K562 (cell line): Measurements from ENCODE around the gene CYFIP2. TPM values are rescaled to one million over a fixed set of nuclear protein-coding genes. Genes with fewer than 3 reads are reported as not detected.

Experiments
- ATAC-seq: fragments of 200-7000 bp; cut with Tn5 transposase; 3 replicates; pipeline ENCODE4 v1.9.1; 2020; ENCODE audit warnings: moderate library complexity
- BruUV-seq: library from RNA; stranded (reverse); fragments of 400-500 nt; replicated peaks from 2 replicates; lab custom pipeline; 2021; lab: Mats Ljungman, UMichigan
- CTCF ChIA-PET: fragments of 300-600 bp; formaldehyde crosslinking; extraction: SDS; loops from one replicate; lab custom pipeline; 2021; ENCODE audit warnings: low intra/inter-chr PET ratio; lab: Yijun Ruan, JAX
- POLR2A ChIA-PET: fragments of 300-600, 350-650 bp; sonication (Branson Sonifier 250); formaldehyde crosslinking; extraction: SDS; loops from one replicate; lab custom pipeline; 2021; ENCODE audit warnings: antibody characterized with exemption, inconsistent platforms; lab: Yijun Ruan, JAX
- DNase-seq, 4 experiments: peaks; one replicate each; pipeline versions ENCODE4 v3.0.0 to v3.0.0-alpha.2; 2011 to 2018; ENCODE audit warnings: low spot score in 3 of 4, mixed read lengths in 3 of 4; ENCODE audit errors: extremely low read depth in 1 of 4
- FAIRE-seq: peaks from 2 replicates; lab custom pipeline; 2011; peaks lifted over from hg19 to GRCh38; lab: Jason Lieb, UNC
- H2AFZ ChIP-seq: 2 replicates; pipeline ENCODE4 v1.6.0; 2011; ENCODE audit warnings: low read depth, low read length, control low read depth, inconsistent platforms
- H3K27ac ChIP-seq: fragments of 200-600 bp; 3 replicates; pipeline ENCODE4 v1.8.0; 2011; ENCODE audit warnings: low read depth, mild to moderate bottlenecking, control low read depth, inconsistent platforms, low read length, moderate library complexity, mixed read lengths; ENCODE audit errors: extremely low read depth
- H3K27me3 ChIP-seq, 2 experiments: fragments of 300-600 bp in 1 of 2; 2 replicates in 1 of 2; 3 replicates in 1 of 2; pipeline versions ENCODE4 v1.6.0 to v1.8.0; 2011; ENCODE audit warnings: inconsistent platforms in 2 of 2, low read length in 2 of 2, mild to moderate bottlenecking in 1 of 2, mixed read lengths in 1 of 2, moderate library complexity in 1 of 2; ENCODE audit not compliant: control insufficient read depth in 2 of 2, insufficient read depth in 2 of 2
- H3K36me3 ChIP-seq: fragments of 300-600 bp; 3 replicates; pipeline ENCODE4 v1.8.0; 2011; ENCODE audit warnings: mild to moderate bottlenecking, low read length, inconsistent platforms; ENCODE audit not compliant: control insufficient read depth, insufficient read depth
- H3K4me1 ChIP-seq, 2 experiments: fragments of 200-600 bp in 1 of 2; replicated peaks in 1 of 2; 2 replicates in 1 of 2; 3 replicates in 1 of 2; pipeline versions ENCODE4 v1.5.1 to v1.8.0; 2011; ENCODE audit warnings: inconsistent platforms in 2 of 2, low read length in 2 of 2, mild to moderate bottlenecking in 1 of 2, mixed read lengths in 1 of 2, moderate library complexity in 1 of 2; ENCODE audit not compliant: control insufficient read depth in 2 of 2, insufficient read depth in 2 of 2
- H3K4me2 ChIP-seq: 2 replicates; pipeline ENCODE4 v1.6.1; 2011; ENCODE audit warnings: low read length, control low read depth, inconsistent platforms, mixed read lengths; ENCODE audit not compliant: insufficient read depth
- H3K4me3 ChIP-seq: fragments of 200-600 bp; sonication (generic), shearing (Covaris generic); 2 replicates; pipeline ENCODE4 v1.5.1; 2016; ENCODE audit warnings: control low read depth, inconsistent platforms
- H3K79me2 ChIP-seq: fragments of 200-600 bp; 3 replicates; pipeline ENCODE4 v1.8.0; 2011; ENCODE audit warnings: low read length, inconsistent platforms; ENCODE audit not compliant: control insufficient read depth, insufficient read depth
- H3K9ac ChIP-seq, 2 experiments: 2 replicates each; pipeline versions ENCODE4 v1.6.0 to v1.6.1; 2011; ENCODE audit warnings: low read depth in 2 of 2, low read length in 2 of 2, control low read depth in 1 of 2, inconsistent platforms in 1 of 2, mild to moderate bottlenecking in 1 of 2, mixed read lengths in 1 of 2; ENCODE audit not compliant: insufficient read depth in 1 of 2
- H3K9me1 ChIP-seq: one replicate; pipeline ENCODE4 v1.6.0; 2011; ENCODE audit warnings: inconsistent platforms, mild to moderate bottlenecking, low read length, moderate library complexity; ENCODE audit not compliant: control insufficient read depth, insufficient read depth
- H3K9me3 ChIP-seq: replicated peaks from 2 replicates; pipeline ENCODE4 v1.5.1; 2011; ENCODE audit warnings: low read depth, low read length, inconsistent platforms; ENCODE audit not compliant: control insufficient read depth, insufficient read depth
- H4K20me1 ChIP-seq: replicated peaks from 2 replicates; pipeline ENCODE4 v1.6.1; 2011; ENCODE audit warnings: low read length, inconsistent platforms, mixed read lengths; ENCODE audit not compliant: control insufficient read depth, insufficient read depth
- CHD1 ChIP-seq: fragments of 200-600 bp; sonication (generic); IDR thresholded peaks from one replicate; pipeline ENCODE4 v1.6.1; 2012; ENCODE audit warnings: mild to moderate bottlenecking, moderate library complexity, low read length, inconsistent platforms
- REST ChIP-seq, 2 experiments: fragments of 450-650 bp; formaldehyde crosslinking in 1 of 2; IDR thresholded peaks; 2 replicates each; pipeline versions ENCODE4 v1.4.0 to v1.6.1; 2014 to 2020; ENCODE audit warnings: mild to moderate bottlenecking in 2 of 2, borderline replicate concordance in 1 of 2, low read depth in 1 of 2
- WGBS: fragments of 100-300 bp; shearing (Covaris generic); methylation state at CpG from one replicate; pipeline ENCODE4 v1.1.6; 2016; ENCODE audit warnings: low coverage, mixed read lengths; ENCODE audit not compliant: insufficient coverage; ENCODE audit errors: missing lambda C conversion rate; 5-methylcytosine and 5-hydroxymethylcytosine counted together
- in situ Hi-C: fragments of 300-500 bp; cut with MboI; formaldehyde crosslinking; loops from 4 replicates; pipeline ENCODE4 v1.15.0; 2018; ENCODE audit warnings: inconsistent platforms, mixed read lengths
- intact Hi-C: fragments of 100-400 bp; cut with micrococcal nuclease; formaldehyde crosslinking; loops from 2 replicates; pipeline ENCODE4 v1.14.2; 2022
- polyA plus RNA-seq, 8 experiments: library from polyadenylated mRNA; depleted of rRNA in 4 of 8; stranded (reverse) in 5 of 8; unstranded in 3 of 8; fragments of >200 nt; fragmentation: Nextera tagmentation in 2 of 8; fragmentation: Illumina TruSeq in 1 of 8; extraction: Ambion mirVana in 2 of 8; extraction: Trizol in 1 of 8; gene quantifications; 2 replicates each; pipeline versions ENCODE4 v1.2.1 to v1.2.3, GENCODE V29; 2011 to 2014; ENCODE audit warnings: inconsistent platforms in 1 of 8, missing spikeins in 1 of 8
- total RNA-seq, 7 experiments: library from RNA; depleted of rRNA in 6 of 7; stranded (reverse); fragments of >200 nt in 6 of 7; fragmentation: Illumina TruSeq in 2 of 7; extraction: Trizol in 2 of 7; gene quantifications; 2 replicates each; pipeline versions ENCODE4 v1.2.1 to v1.2.3, GENCODE V29; 2011 to 2021; ENCODE audit warnings: low replicate concordance in 1 of 7

The CYFIP2 gene
- total and polyA plus RNA-seq, 9 of the 15 experiments (the other 6 are each of a cell fraction or from before 2014, with no cell fraction given): 0.76 to 2.9 (median 1.4) TPM; not detected in 1

GRCh38 chr5:157267761-157268480, 2.0 kb downstream of the CYFIP2 start:
- 24% methylated on average over 7 of the region's 8 CpGs for WGBS
- in situ Hi-C loops (no loop called here), intact Hi-C loops (no loop called here)
- Histone ChIP-seq H3K79me2 (no peaks in the 10 kb centered on the region), H3K9ac (no peak overlapping the region), H3K4me1 (peaks cover 12% of the 10 kb centered on the region in 2 experiments; a peak in 4 of 5 replicates), H3K27me3 (peaks cover 2 to 36% of the 10 kb centered on the region in 2 experiments), H4K20me1 (no peaks in the 10 kb centered on the region), H3K27ac (no peak overlapping the region), H3K4me3 (no peak overlapping the region), H3K9me1 (no peaks in the 10 kb centered on the region), H2AFZ (no peak overlapping the region), H3K36me3 (no peaks in the 10 kb centered on the region), H3K9me3 (no peaks in the 10 kb centered on the region), H3K4me2 (no peak overlapping the region)
- no TSS peak for BruUV-seq
- ChIA-PET CTCF (no interaction called here), POLR2A (interaction anchor here (0.7 to 0.8 kb wide), 2 partner anchors 42 to 47 kb away, joined by 3 read pairs; no protein-coding TSS in a partner anchor)
- DNase-seq (no peak), ATAC-seq (no peak), FAIRE-seq (no peak)
- TF ChIP-seq CHD1 (no peak), REST (IDR thresholded peaks at IDR 0.05; ENCODE audit: borderline replicate concordance) (0 out of 2 replicates have a peak, but pooled peaks have one; percentile 17), REST (CRISPR knock-in tag; IDR thresholded peaks at IDR 0.05; ENCODE audit: low read depth) (no peak)
